Measurements from ENCODE around the gene LFNG. TPM values are rescaled to one million over a fixed set of nuclear protein-coding genes. Genes with fewer than 3 reads are reported as not detected.
A peak's percentile ranks its signal among the peaks of the same experiment; 100 is the strongest.

Gene LFNG, protein sequence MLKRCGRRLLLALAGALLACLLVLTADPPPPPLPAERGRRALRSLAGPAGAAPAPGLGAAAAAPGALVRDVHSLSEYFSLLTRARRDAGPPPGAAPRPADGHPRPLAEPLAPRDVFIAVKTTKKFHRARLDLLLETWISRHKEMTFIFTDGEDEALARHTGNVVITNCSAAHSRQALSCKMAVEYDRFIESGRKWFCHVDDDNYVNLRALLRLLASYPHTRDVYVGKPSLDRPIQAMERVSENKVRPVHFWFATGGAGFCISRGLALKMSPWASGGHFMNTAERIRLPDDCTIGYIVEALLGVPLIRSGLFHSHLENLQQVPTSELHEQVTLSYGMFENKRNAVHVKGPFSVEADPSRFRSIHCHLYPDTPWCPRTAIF
- total RNA-seq (2014; rRNA removed; shearing (Covaris generic); ENCODE audit: low replicate concordance), result 10.2 and 16.7 TPM in 2 replicates

DNA sequence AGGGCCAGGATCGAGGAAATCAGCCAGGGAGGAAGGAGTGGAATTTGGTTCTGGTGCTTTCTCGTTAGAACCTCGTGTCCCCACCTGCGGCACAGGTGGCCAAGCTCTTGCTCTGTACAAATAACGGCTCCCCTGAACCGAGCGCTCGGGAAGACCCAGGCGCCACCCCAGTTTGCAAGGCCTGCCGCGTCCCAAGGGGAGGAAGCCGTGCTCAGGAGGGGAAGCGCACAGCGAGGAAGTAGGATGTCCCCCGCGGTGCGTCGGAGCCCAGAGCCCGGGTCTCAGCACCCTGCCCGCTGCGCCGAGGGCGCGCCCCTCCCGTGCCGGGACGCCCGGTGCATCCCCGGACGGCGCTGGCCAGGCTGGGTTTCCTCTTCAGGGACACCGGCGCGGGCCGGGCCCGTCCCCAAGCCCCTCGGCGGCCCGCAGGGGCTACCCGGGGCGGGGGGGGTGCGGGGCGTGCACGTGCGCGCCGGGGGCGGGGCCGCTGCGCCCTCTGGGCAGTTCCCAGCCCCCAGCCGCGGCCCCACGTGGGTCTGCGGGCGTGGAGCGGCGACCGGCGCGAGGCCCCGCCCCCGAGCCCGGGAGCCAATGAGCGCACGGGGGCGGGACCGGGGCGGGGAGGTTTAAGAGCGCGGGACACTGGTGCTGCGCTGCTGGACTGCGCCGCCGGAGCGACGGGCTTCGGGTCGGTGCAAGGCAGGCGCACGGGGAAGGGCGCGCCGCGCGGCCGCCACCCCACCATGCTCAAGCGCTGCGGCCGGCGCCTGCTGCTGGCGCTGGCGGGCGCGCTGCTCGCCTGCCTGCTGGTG is at the start of gene LFNG:
Gene LFNG (plus strand): TSS at position 656 of the 812 bp plus-strand sequence. CDS start 88 bp downstream, at position 744.
- DNase-seq (ENCODE audit: low read depth), result peak; percentile 90
- in situ Hi-C loops (cut with HindIII; ENCODE audit: low pct_unique_long_range_greater_than_20kb, low sequenced_read_pairs), result no loop called here

DNA sequence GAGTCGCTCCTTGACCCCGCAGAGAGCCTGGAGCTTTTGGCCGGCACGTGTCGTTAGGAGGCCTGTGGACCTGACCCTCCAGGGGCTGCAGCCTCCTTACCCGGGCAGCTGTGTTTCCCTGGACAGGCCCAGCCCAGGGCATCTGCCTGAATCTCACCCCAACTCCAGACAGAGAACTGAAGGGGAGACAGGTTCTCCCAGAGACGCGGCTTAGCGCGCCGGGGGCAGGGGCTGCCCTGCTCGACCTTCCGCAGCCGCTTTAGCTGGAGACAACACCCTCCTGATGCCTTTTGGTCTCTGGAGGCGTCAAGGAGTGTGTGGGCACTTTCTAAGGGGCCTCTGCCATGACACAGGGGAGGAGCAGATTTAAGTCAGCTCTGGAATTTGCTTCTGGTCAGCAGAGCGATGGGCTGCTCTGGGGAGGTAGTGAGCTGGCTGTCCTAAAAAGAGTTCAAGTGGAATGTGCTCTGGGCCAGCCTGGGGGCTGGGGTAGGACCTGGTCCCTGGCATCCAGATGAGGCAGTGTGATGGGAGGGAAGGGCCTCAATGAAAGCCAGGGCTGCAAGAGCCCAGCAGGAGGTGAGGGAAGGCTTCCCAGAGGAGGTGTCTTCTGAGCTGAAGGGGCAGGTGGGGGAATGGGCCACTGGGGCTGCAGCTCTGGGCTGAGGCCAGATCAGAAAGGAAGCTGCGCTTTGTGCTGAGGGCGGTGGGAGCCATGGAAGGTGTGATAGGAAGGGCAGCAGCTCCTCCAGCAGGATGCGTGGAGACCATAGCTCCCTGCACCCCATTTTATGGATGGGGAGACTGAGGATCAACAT is 49.2 kb upstream of the LFNG start:
- in situ Hi-C loops (cut with HindIII; ENCODE audit: low pct_unique_long_range_greater_than_20kb, low sequenced_read_pairs), result no loop called here
- no peak for DNase-seq (ENCODE audit: low read depth)

DNA sequence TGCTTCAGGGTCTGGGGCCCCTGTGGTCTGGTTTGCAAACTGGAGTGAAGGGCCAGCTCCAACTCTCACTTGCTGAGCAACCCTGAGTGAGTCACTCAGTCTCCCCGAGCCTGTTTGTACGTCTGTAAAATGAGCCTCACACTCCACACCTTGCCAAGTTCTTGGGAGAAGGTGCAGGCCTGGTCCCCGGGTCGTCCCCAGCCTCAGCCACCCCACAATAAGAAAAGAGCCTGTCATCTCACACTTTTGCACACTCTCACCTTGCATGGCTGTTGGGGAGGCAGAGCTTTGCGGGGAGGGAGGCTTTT is 48.6 kb upstream of the LFNG start:
- in situ Hi-C loops (cut with HindIII; ENCODE audit: low pct_unique_long_range_greater_than_20kb, low sequenced_read_pairs), result no loop called here
- DNase-seq (ENCODE audit: low read depth), result no peak

DNA sequence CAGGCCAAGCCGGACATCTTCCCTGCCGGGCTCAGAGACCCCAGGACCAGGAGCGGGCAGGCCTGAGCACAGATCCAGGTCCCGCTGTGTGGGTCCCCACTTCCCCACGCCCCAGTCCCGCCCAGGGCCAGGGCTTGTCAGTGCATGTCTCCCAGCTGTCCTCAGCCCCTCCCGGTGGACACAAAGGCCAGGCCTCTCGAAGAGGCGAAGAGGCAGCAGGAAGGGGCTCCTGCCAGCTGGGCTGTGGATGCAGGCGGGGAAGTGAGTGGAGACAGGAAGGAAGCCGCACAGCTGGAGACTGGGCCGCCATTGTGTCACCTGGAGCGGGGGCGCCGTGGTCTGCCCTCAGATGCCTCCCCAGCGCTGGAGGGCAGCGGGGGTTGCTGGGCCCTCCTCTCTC is 48.2 kb upstream of the LFNG start:
- no peak for DNase-seq (ENCODE audit: low read depth)
- in situ Hi-C loops (cut with HindIII; ENCODE audit: low pct_unique_long_range_greater_than_20kb, low sequenced_read_pairs), result no loop called here

DNA sequence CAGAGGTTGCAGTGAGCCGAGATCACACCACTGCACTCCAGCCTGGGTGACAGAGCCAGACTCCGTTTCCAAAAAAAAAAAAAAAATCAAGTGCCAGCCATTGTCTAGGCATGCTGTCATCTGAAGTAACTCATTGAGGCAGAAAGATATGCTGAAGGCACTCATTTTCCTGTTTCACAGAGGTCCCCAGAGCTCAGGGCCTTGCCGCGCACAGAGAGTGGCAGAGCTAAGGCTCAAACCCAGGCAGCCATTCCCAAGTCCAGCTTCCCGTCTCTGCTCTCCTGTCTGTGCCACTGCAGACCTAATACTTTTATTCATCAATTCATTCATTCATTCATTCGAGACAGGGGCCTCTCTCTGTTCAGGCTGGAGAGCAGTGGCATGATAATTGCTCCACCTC is 46.8 kb upstream of the LFNG start:
- DNase-seq (ENCODE audit: low read depth), result no peak
- in situ Hi-C loops (cut with HindIII; ENCODE audit: low pct_unique_long_range_greater_than_20kb, low sequenced_read_pairs), result no loop called here

DNA sequence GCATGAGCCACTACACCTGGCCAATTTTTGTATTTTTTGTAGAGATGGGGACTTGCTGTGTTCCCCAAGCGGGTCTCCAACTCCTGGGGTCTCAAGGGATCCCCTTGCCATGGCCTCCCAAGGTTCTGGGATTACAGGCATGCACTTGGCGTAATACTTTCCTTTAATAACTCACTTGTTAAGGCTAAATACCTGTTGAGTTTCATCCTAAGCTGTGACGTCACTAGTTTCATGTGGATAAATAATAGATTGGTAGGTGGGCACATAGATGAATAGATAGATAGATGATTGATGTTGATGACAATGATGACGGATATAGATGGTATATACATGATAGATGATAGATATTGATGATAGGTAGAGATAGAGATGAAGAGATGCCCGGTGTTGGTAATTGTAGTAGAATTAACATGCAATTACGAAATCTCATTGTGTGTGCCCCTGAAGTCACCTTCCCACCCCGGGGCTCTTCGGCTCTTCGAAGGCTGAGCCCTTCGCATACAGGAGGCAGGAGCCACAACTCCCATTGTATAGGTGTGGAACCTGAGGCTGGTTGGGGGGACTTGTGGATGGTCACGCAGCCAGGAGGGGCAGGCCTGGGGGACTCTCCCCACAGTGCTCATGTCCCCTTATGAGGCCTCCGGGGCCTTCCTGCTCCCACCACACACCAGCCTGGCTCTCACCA is 45.9 kb upstream of the LFNG start:
- in situ Hi-C loops (cut with HindIII; ENCODE audit: low pct_unique_long_range_greater_than_20kb, low sequenced_read_pairs), result no loop called here

DNA sequence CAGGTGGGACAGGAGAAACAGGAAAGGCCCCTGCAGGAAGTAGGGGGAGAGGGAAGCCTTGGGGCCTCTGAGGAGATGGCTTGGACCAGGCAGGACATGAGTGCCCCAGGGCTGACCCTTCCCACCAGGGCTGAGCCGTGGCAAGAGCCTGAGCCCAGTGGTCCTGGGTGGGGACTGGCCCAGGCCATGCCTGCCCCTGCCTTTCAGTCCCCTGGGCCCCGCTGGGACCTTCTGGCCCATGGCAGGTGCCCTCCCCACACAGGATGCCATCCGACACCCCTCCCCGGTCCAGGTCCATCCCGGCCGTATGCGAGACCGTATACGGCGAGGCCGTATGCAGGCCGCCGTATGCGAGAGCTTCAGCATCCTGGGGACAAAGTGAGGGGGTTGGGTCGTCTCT is 45.4 kb upstream of the LFNG start:
- in situ Hi-C loops (cut with HindIII; ENCODE audit: low pct_unique_long_range_greater_than_20kb, low sequenced_read_pairs), result no loop called here
- no peak for DNase-seq (ENCODE audit: low read depth)

More for the DNA sequence above, 45.9 kb upstream of the LFNG start:
- no peak for DNase-seq (ENCODE audit: low read depth)

DNA sequence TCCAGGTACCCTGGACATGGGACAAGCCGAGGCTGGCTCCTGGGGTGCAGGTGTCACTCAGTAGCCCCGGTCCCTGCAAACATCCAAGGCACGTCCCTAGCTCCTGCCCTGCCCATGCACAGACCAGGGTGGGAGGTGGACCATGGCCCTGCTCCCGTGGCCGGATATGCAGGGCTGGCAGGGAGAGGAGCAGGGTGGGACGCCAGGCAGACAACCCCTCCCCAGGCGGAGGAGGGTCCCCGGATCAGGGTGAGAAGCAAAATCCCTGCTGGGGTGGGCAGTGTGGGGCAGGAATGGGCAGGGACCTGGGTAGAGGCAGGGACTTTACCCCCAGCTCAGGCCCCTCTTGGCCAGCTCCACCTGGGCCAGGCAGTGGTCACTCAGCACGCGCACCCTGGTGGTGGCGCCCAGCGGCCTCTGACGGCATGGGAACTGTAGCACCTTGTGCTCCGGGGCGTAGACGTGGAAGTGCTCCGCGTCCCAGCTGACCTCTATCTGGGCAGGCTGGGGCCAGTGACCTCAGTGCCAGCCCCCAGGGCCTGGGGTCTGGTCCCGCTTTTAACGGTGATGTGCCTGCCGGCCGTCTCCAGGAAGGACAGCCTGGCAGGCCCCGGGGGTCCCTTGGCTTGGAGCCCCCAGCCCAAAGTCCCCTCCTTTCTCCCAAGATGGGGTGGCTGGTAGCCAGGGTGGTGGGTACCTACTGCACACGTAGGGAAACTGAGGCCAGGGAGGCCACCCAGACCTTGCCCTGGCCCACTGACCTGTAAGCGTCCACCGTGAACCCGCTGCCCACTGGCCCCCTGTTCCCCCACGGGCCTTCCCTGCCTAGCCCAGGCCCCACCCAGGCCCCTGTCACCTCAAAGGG is 44.5 kb upstream of the LFNG start:
- in situ Hi-C loops (cut with HindIII; ENCODE audit: low pct_unique_long_range_greater_than_20kb, low sequenced_read_pairs), result no loop called here
- DNase-seq (ENCODE audit: low read depth), result no peak

DNA sequence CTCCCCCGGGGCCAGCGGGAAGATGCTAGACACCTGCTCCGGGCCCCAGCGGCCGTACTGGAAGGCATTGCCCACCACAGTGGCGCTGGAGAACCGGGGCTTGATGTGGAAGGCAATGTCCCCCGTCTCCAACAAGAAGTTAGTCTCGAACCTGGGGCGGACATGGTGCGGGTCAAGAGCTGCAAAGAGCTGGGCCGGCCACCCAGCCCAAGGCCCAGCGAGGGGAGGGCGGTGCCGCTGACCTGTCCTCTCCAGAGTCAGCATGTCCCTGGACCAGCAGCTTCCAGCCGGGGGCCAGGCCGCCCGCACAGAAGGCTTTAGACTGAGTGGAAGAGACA is 43.9 kb upstream of the LFNG start:
- no peak for DNase-seq (ENCODE audit: low read depth)
- in situ Hi-C loops (cut with HindIII; ENCODE audit: low pct_unique_long_range_greater_than_20kb, low sequenced_read_pairs), result no loop called here

DNA sequence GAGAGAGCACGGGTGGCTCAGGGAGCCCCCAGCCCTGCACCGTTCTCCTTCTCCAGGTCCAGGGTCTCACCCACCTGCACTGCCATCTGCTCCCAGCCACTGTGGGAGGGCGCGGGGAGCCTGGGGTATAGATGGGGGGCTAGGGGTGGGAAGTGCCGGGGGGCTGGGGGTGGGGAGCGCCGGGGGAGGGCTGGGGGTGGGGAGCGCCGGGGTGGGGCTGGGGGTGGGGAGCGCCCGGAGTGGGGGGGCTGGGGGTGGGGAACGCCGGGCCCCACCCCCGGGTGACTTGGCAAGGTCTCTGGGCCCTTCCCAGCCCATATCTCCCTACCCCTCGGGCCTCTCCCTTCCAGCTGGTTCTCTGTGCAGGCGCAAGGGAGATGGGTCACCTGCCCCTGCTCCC is 43.3 kb upstream of the LFNG start, which contains the start of gene GRIFIN:
Gene GRIFIN (minus strand): TSS at position 101 of the 400 bp plus-strand sequence. CDS start 15 bp downstream, at position 86.
- in situ Hi-C loops (cut with HindIII; ENCODE audit: low pct_unique_long_range_greater_than_20kb, low sequenced_read_pairs), result no loop called here
- DNase-seq (ENCODE audit: low read depth), result no peak

DNA sequence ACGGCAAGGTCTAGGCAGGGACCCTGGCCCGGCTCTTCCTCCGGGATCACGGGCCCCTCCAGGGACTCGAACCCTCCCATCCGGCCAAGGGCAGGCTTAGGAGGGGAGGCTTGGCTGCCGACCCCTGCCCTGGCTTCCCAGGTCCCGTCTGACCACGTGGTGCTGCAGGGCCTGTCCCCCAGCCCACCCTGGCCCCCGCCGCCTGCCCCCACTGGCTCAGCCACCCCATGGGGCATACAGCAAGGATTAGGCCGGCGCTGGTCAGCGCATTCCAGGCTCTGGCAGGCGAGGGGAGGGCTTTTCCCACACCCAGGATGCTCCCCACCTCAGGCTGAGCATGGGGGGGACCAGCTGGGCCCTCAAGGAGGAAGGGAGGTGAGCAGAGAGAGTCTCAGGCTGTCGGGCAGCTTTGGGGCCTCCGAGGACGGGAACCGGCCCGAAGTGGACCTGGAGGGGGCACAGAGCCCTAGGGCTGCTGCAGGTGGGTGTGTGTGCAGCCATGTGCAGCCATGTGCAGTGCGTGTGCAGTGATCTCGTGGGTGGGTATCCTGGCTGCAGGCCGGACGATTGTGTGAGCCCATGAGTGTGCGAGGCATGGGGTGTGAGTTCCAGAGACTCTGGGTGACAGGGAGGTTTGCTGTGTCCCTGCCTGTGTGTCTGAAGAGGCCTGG is 42.7 kb upstream of the LFNG start:
- in situ Hi-C loops (cut with HindIII; ENCODE audit: low pct_unique_long_range_greater_than_20kb, low sequenced_read_pairs), result no loop called here

DNA sequence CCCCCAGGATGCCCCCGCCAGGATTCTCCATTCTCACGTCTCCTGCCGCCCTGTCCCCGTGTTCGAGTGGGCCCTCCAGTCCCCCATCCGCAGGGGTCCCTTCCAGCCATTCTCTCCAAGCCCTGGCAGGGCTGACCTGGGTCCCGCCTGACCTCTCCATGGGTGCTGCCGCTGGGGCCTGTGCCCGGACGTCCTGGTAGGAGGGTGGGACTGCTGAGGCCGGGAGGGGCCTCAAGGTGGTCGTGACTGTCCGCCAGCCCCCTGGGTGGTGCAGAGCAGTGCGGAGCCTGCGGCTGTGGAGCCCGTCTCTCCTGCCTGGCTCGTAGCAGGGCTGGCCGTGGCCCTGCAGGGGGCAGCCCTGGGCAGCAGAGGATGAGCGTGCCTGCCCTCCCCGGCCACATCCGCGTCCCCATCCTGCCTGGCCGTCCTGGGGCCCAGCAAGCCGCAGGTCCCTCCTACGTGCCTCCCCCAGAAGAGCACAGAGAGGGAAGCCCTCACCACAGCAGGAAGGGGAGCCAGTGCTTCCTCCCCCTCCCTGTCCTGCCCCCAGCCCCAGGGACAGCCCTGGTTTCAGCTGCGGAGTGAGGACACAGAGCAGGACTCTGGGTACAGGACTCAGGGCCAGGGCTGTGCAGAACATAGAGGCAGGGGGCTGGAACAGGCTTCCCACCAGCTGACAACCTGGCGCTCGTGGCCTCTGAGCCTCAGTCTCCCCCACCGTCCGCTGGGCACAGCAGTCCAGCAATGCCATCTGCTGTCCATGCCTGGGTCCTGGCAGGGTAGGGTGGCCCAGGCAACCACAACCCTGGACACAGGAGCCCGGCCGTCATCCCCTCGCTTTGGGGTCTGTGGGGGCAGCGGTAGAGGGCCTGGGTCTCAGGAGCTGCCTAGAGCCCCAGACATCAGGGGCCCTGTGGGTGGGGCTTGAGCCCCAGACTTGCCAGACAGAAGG is 41.9 kb upstream of the LFNG start:
- in situ Hi-C loops (cut with HindIII; ENCODE audit: low pct_unique_long_range_greater_than_20kb, low sequenced_read_pairs), result no loop called here
- no peak for DNase-seq (ENCODE audit: low read depth)

More for the DNA sequence above, 42.7 kb upstream of the LFNG start:
- DNase-seq (ENCODE audit: low read depth), result no peak

DNA sequence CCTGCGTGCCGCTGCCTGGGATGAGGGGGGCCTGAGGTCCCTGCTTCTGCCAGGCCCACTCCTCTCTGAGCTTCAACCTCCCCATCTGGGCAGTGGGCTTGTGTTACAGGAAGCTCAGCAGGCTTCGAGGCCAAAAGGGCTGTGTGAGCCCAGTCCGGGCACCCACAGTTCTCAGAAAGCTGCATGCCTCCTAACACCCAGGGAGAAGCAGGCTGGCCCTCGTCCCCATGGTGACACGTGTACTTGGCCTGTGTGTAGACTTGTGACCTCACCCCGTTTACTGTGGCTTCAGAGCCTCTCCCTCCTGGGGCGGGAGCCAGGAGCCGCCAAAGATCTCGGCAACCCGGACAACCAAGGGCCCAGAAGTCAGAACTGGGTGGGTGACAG is 41.2 kb upstream of the LFNG start:
- in situ Hi-C loops (cut with HindIII; ENCODE audit: low pct_unique_long_range_greater_than_20kb, low sequenced_read_pairs), result no loop called here

DNA sequence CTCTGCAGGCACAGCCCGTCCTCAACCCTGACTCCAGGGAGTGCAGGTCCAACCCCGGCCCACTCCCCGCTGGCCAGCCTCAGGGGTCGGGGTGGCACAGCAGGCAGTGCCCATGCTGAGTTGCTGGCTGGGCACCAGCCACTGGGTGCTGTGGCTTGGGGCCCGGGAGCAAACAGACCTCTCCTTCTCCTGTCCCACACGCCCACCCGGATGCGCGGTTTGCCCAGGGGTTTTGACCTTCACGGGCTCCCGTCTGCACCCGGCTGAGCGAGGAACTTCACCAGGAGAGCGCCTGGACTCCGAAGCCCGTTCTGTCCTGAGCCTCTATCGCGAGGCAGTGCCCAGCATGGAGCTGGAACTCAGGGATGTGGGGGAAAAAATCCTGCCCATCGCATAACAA is 40.8 kb upstream of the LFNG start:
- in situ Hi-C loops (cut with HindIII; ENCODE audit: low pct_unique_long_range_greater_than_20kb, low sequenced_read_pairs), result no loop called here
- no peak for DNase-seq (ENCODE audit: low read depth)

More for the DNA sequence above, 41.2 kb upstream of the LFNG start:
- no peak for DNase-seq (ENCODE audit: low read depth)

DNA sequence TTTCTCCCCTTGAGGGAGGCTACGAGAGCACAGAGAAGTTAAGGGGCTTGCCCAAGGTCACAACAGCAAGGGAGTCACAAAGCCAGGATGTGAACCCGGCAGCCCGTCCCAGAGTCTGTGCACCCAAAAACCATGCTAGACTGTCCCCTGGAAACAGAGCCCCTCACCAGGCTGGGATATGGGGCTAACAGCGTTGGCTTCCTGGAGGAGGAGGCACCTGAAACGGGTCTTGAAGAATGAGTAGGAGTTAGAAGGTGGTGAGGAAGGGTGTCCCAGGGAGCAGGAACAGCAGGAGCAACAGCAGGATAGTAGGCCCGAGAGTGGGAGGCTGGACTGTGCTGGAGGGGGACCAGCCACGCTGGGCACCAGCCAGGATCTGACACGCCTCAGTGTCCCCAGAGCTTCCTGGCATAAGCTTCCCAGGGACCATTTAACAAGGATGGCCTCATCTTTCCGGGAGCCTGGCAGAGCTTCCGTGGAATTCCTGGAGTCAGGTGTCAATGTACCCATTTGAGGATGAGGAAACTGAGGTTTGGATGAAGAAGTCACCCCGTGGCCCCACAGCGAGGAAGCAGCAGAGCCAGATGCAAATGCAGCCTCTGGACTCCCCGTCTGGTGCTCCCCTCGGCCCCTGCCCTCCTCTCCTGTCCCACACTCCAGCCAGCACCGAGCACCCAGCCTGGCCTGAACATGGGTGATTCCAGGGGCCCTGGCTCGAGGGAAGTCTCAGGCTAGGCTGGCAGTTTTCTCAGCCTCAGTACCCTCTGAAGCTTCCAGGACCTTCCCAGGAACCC is 40.1 kb upstream of the LFNG start:
- in situ Hi-C loops (cut with HindIII; ENCODE audit: low pct_unique_long_range_greater_than_20kb, low sequenced_read_pairs), result no loop called here
- DNase-seq (ENCODE audit: low read depth), result no peak
